ENCODE results near the gene CCDC92.

Gene CCDC92

GRCh38 chr12:123944696-123945095, 27.9 kb downstream of the CCDC92 start:
- H3K4me1 ChIP-seq (ENCODE audit: control insufficient read depth, insufficient read depth, low read length), result no peaks in the 10 kb centered on the region
- no peak overlapping the region for H3K9ac ChIP-seq (ENCODE audit: low read depth, low read length)
- H3K4me3 ChIP-seq (ENCODE audit: low read depth, low read length), result no peak overlapping the region
- H3K27me3 ChIP-seq (ENCODE audit: control insufficient read depth, insufficient read depth, low read length), result peaks cover 6% of the 10 kb centered on the region
- H3K9me3 ChIP-seq (ENCODE audit: control insufficient read depth, insufficient read depth, low read length), result no peaks in the 10 kb centered on the region
- no peaks in the 10 kb centered on the region for H3K36me3 ChIP-seq (ENCODE audit: control insufficient read depth, insufficient read depth, low read length)

- H3K36me3 ChIP-seq (ENCODE audit: control insufficient read depth, insufficient read depth, low read length), result no peaks in the 10 kb centered on the region
- H3K9ac ChIP-seq (ENCODE audit: low read depth, low read length), result no peak overlapping the region
- H3K4me3 ChIP-seq (ENCODE audit: low read depth, low read length), result no peak overlapping the region
- no peaks in the 10 kb centered on the region for H3K9me3 ChIP-seq (ENCODE audit: control insufficient read depth, insufficient read depth, low read length)
- no peaks in the 10 kb centered on the region for H3K4me1 ChIP-seq (ENCODE audit: control insufficient read depth, insufficient read depth, low read length)
- H3K27me3 ChIP-seq (ENCODE audit: control insufficient read depth, insufficient read depth, low read length), result peaks cover 5% of the 10 kb centered on the region
These were observed 28.8 kb downstream of the CCDC92 start for GRCh38 chr12:123943816-123944215.

GRCh38 chr12:123942911-123943648, 29.6 kb downstream of the CCDC92 start:
- H3K9me3 ChIP-seq (ENCODE audit: control insufficient read depth, insufficient read depth, low read length), result no peaks in the 10 kb centered on the region
- H3K36me3 ChIP-seq (ENCODE audit: control insufficient read depth, insufficient read depth, low read length), result no peaks in the 10 kb centered on the region
- peaks cover 5% of the 10 kb centered on the region for H3K27me3 ChIP-seq (ENCODE audit: control insufficient read depth, insufficient read depth, low read length)
- H3K4me1 ChIP-seq (ENCODE audit: control insufficient read depth, insufficient read depth, low read length), result no peaks in the 10 kb centered on the region
- H3K9ac ChIP-seq (ENCODE audit: low read depth, low read length), result no peak overlapping the region
- H3K4me3 ChIP-seq (ENCODE audit: low read depth, low read length), result no peak overlapping the region

GRCh38 chr12:123942238-123942653, 30.4 kb downstream of the CCDC92 start:
- no peaks in the 10 kb centered on the region for H3K4me1 ChIP-seq (ENCODE audit: control insufficient read depth, insufficient read depth, low read length)
- no peak overlapping the region for H3K9ac ChIP-seq (ENCODE audit: low read depth, low read length)
- no peak overlapping the region for H3K4me3 ChIP-seq (ENCODE audit: low read depth, low read length)
- H3K27me3 ChIP-seq (ENCODE audit: control insufficient read depth, insufficient read depth, low read length), result peaks cover 5% of the 10 kb centered on the region
- H3K36me3 ChIP-seq (ENCODE audit: control insufficient read depth, insufficient read depth, low read length), result no peaks in the 10 kb centered on the region
- H3K9me3 ChIP-seq (ENCODE audit: control insufficient read depth, insufficient read depth, low read length), result no peaks in the 10 kb centered on the region

- Histone ChIP-seq H3K9me3 (ENCODE audit: control insufficient read depth, insufficient read depth, low read length) (no peaks in the 10 kb centered on the region), H3K9ac (ENCODE audit: low read depth, low read length) (no peak overlapping the region), H3K4me1 (ENCODE audit: control insufficient read depth, insufficient read depth, low read length) (no peaks in the 10 kb centered on the region), H3K27me3 (ENCODE audit: control insufficient read depth, insufficient read depth, low read length) (peaks cover 5% of the 10 kb centered on the region), H3K4me3 (ENCODE audit: low read depth, low read length) (no peak overlapping the region), H3K36me3 (ENCODE audit: control insufficient read depth, insufficient read depth, low read length) (no peaks in the 10 kb centered on the region)
These were observed 30.9 kb downstream of the CCDC92 start for GRCh38 chr12:123941624-123942237.

- H3K4me3 ChIP-seq (ENCODE audit: low read depth, low read length), result no peak overlapping the region
- H3K4me1 ChIP-seq (ENCODE audit: control insufficient read depth, insufficient read depth, low read length), result no peaks in the 10 kb centered on the region
- peaks cover 5% of the 10 kb centered on the region for H3K27me3 ChIP-seq (ENCODE audit: control insufficient read depth, insufficient read depth, low read length)
- H3K9me3 ChIP-seq (ENCODE audit: control insufficient read depth, insufficient read depth, low read length), result no peaks in the 10 kb centered on the region
- no peak overlapping the region for H3K9ac ChIP-seq (ENCODE audit: low read depth, low read length)
- H3K36me3 ChIP-seq (ENCODE audit: control insufficient read depth, insufficient read depth, low read length), result no peaks in the 10 kb centered on the region
These were observed 31.6 kb downstream of the CCDC92 start for GRCh38 chr12:123941000-123941399.

- Histone ChIP-seq H3K9me3 (ENCODE audit: control insufficient read depth, insufficient read depth, low read length) (no peaks in the 10 kb centered on the region), H3K4me1 (ENCODE audit: control insufficient read depth, insufficient read depth, low read length) (no peaks in the 10 kb centered on the region), H3K27me3 (ENCODE audit: control insufficient read depth, insufficient read depth, low read length) (peaks cover 5% of the 10 kb centered on the region), H3K9ac (ENCODE audit: low read depth, low read length) (no peak overlapping the region), H3K4me3 (ENCODE audit: low read depth, low read length) (no peak overlapping the region), H3K36me3 (ENCODE audit: control insufficient read depth, insufficient read depth, low read length) (no peaks in the 10 kb centered on the region)
These were observed 32.0 kb downstream of the CCDC92 start for GRCh38 chr12:123940627-123940966.

- H3K9ac ChIP-seq (ENCODE audit: low read depth, low read length), result no peak overlapping the region
- no peaks in the 10 kb centered on the region for H3K9me3 ChIP-seq (ENCODE audit: control insufficient read depth, insufficient read depth, low read length)
These were observed 32.7 kb downstream of the CCDC92 start for GRCh38 chr12:123939716-123940626.

GRCh38 chr12:123938679-123939480, 33.8 kb downstream of the CCDC92 start:
- Histone ChIP-seq H3K4me1 (ENCODE audit: control insufficient read depth, insufficient read depth, low read length) (no peaks in the 10 kb centered on the region), H3K4me3 (ENCODE audit: low read depth, low read length) (no peak overlapping the region), H3K9me3 (ENCODE audit: control insufficient read depth, insufficient read depth, low read length) (no peaks in the 10 kb centered on the region), H3K27me3 (ENCODE audit: control insufficient read depth, insufficient read depth, low read length) (no peaks in the 10 kb centered on the region), H3K9ac (ENCODE audit: low read depth, low read length) (no peak overlapping the region), H3K36me3 (ENCODE audit: control insufficient read depth, insufficient read depth, low read length) (no peaks in the 10 kb centered on the region)

More at GRCh38 chr12:123939716-123940626, 32.7 kb downstream of the CCDC92 start:
- Histone ChIP-seq H3K27me3 (ENCODE audit: control insufficient read depth, insufficient read depth, low read length) (peaks cover 1% of the 10 kb centered on the region), H3K4me1 (ENCODE audit: control insufficient read depth, insufficient read depth, low read length) (no peaks in the 10 kb centered on the region), H3K4me3 (ENCODE audit: low read depth, low read length) (no peak overlapping the region), H3K36me3 (ENCODE audit: control insufficient read depth, insufficient read depth, low read length) (no peaks in the 10 kb centered on the region)

GRCh38 chr12:123937707-123938591, 34.7 kb downstream of the CCDC92 start:
- Histone ChIP-seq H3K9ac (ENCODE audit: low read depth, low read length) (no peak overlapping the region), H3K36me3 (ENCODE audit: control insufficient read depth, insufficient read depth, low read length) (no peaks in the 10 kb centered on the region), H3K4me1 (ENCODE audit: control insufficient read depth, insufficient read depth, low read length) (no peaks in the 10 kb centered on the region), H3K27me3 (ENCODE audit: control insufficient read depth, insufficient read depth, low read length) (no peaks in the 10 kb centered on the region), H3K4me3 (ENCODE audit: low read depth, low read length) (no peak overlapping the region), H3K9me3 (ENCODE audit: control insufficient read depth, insufficient read depth, low read length) (no peaks in the 10 kb centered on the region)
